Measurements from ENCODE around the gene DPP7. TPM values are rescaled to one million over a fixed set of nuclear protein-coding genes. Genes with fewer than 3 reads are reported as not detected.

The DPP7 gene
- total RNA-seq, 4 donors from 2014 or later: 41.1 to 109 (median 62.4) TPM

DNA sequence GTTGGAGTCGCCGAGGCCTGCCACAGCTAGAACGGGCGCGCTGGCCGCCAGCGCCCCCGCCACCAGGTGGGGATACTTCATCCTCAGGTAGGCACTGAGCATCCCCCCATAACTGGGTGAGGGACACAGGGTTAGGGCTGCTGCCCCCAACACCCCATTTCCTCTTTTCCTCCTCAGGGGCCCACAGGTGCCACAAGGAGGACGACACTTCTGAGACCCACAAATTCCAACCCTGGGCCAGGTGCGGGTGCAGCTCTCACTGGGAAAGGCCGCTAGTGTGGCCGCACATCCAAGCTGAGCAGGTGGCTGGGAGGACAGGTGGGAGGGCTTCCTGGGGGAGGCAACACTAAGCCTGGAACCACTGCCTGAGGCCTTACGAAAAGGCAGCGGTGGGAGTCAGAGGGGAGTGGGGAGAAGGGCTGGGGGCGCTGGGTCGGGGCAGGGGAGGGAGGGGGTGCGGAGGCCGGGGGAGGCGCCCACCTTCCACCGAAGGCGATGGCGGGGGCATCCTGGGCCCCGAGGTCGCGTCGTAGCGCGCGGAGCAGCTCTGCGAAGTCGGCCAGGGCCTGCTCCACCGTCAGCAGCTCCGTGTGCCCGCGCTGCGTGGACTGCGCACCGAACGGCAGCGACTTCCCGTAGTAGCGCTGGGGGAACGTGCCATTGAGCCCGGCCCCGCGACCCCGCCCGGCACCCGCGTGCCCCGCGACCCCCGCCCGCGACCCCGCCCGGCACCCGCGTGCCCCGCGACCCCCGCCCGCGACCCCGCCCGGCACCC lies 961 bp downstream of the DPP7 start:
- TF ChIP-seq POLR2A (IDR thresholded peaks at IDR 0.05): no peak
- no peak for TF ChIP-seq CTCF (IDR thresholded peaks at IDR 0.05)
- Histone ChIP-seq H3K36me3 (peaks cover 11 to 49% (median 12%) of the 10 kb centered on the region in 3 donors), H3K9me3 (no peaks in the 10 kb centered on the region), H3K4me3 (peak overlapping the region in 3 of 4 donors; percentile 57 to 94 (median 88)), H3K4me1 (peaks cover 14 to 20% (median 15%) of the 10 kb centered on the region in 3 donors), H3K27ac (no peak overlapping the region), H3K27me3 (peaks cover 0 to 17% (median 0%) of the 10 kb centered on the region in 4 donors)
- DNase-seq: no peak
- intact Hi-C loops (cut with DNase I): no loop called here
- 95% methylated on average over 7 of the region's 66 CpGs; no CpG with 5 or more reads in 1 of the 2 donors for WGBS, 2 donors

DNA sequence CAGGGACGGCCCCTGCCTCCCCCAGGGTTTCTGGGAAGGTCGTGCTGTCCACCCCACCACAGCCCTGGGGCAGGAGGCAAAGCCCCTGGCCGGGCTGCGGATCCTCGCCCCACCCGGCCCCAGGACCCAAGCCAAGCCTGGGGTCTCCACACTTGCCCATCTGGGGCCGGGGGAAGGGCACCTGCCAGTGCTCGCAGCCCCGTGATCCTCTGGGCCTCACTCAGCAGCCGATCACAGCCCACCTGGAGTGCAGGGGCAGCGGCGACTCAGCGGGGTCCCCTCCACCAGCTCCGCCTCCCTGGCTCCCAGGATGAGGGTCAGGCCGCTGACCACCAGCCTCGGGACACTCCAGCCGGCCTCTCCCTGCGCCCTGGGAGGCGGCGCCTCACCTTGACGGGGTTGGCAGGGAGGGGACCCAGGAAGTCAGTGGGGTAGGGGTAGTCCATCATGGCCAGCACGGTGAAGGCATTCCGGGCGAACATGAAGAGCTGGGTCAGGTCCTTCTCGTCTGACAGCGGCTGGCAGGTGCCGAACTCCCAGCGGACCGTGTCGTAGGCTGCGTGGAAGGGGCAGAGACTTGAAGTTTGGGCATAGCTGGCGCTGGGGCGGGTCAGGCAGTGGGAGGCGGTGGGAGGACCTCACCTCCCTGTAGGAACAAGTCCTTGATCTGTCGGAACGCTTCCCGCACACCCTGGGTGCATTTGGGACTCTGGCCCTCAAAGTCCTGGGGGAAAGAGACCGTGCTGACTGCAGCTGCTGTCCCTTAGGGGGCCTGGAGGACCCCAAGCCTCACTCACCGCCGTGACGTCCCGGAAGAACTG lies 1.8 kb downstream of the DPP7 start:
- 92% methylated on average over 6 of the region's 42 CpGs; no CpG with 5 or more reads in 1 of the 2 donors for WGBS, 2 donors
- H3K4me3 ChIP-seq: no peak overlapping the region
- intact Hi-C loops (cut with DNase I): no loop called here

GRCh38 chr9:137111788-137112563 lies 2.6 kb downstream of the DPP7 start:
- 80 to 100% methylated on average over 3 to 8 of the region's 35 CpGs for WGBS, 2 donors
- no peak for DNase-seq
- intact Hi-C loops (cut with DNase I): no loop called here

More for the DNA sequence above, 1.8 kb downstream of the DPP7 start:
- Histone ChIP-seq H3K36me3 (peaks cover 13 to 57% (median 19%) of the 10 kb centered on the region in 3 donors), H3K27ac (no peak overlapping the region), H3K4me1 (peaks cover 14 to 20% (median 15%) of the 10 kb centered on the region in 3 donors), H3K9me3 (no peaks in the 10 kb centered on the region), H3K27me3 (peaks cover 0 to 17% (median 0%) of the 10 kb centered on the region in 4 donors)
- no peak for TF ChIP-seq POLR2A (IDR thresholded peaks at IDR 0.05)
- DNase-seq: no peak

GRCh38 chr9:137110911-137111787 lies 3.4 kb downstream of the DPP7 start:
- Histone ChIP-seq H3K4me1 (peaks cover 14 to 24% (median 15%) of the 10 kb centered on the region in 3 donors), H3K4me3 (no peak overlapping the region), H3K36me3 (peaks cover 24 to 73% (median 27%) of the 10 kb centered on the region in 3 donors), H3K27me3 (peaks cover 0 to 8% (median 0%) of the 10 kb centered on the region in 4 donors), H3K9me3 (no peaks in the 10 kb centered on the region), H3K27ac (no peak overlapping the region)
- no peak for TF ChIP-seq CTCF (IDR thresholded peaks at IDR 0.05)
- no peak for TF ChIP-seq POLR2A (IDR thresholded peaks at IDR 0.05)
- WGBS, 2 donors: 82 to 83% methylated on average over 20 to 25 of the region's 28 CpGs
- no peak for DNase-seq
- intact Hi-C loops (cut with DNase I): no loop called here

More at GRCh38 chr9:137111788-137112563, 2.6 kb downstream of the DPP7 start:
- Histone ChIP-seq H3K27me3 (peaks cover 0 to 9% (median 0%) of the 10 kb centered on the region in 4 donors), H3K27ac (no peak overlapping the region), H3K4me1 (peaks cover 14 to 21% (median 15%) of the 10 kb centered on the region in 3 donors), H3K36me3 (peaks cover 19 to 65% (median 27%) of the 10 kb centered on the region in 3 donors), H3K4me3 (no peak overlapping the region), H3K9me3 (no peaks in the 10 kb centered on the region)
- TF ChIP-seq CTCF (IDR thresholded peaks at IDR 0.05): no peak
- no peak for TF ChIP-seq POLR2A (IDR thresholded peaks at IDR 0.05)
